ENCODE measurements around the gene TMLHE.
"Not testable (repeated sequence)": the region's sequence is repeated elsewhere in the genome, so short reads cannot be mapped to it uniquely, and the experiment has no call there.

TMLHE gene

DNA sequence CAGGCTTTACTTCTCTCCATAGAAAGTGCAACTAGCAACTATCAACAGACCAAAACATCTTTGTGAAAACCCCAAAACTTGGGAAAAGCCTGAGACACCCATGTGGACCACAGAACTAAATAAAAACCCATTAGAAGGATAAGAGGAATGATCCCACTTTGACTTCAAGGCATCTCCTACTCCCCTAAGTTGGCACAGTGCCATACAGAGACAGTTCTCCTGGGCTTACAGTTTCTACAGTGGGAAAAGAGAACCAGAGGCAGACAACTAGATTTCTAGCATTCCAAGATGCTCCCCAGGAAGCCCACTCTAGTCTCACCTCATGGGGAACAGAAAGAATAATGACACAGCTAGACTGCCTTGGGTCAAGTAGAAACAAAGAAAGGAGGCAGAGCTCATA lies 20.4 kb downstream of the TMLHE start:
- Mint-ChIP-seq H3K9me3 (peaks cover 12% of the 10 kb centered on the region), H3K27ac (no peak overlapping the region), H3K27me3 (no peaks in the 10 kb centered on the region), H3K36me3 (ENCODE audit: low read depth) (peaks cover 40% of the 10 kb centered on the region), H3K4me1 (ENCODE audit: low read depth) (no peaks in the 10 kb centered on the region), H3K4me3 (no peak overlapping the region)
- intact Hi-C loops (cut with micrococcal nuclease) = no loop called here

DNA sequence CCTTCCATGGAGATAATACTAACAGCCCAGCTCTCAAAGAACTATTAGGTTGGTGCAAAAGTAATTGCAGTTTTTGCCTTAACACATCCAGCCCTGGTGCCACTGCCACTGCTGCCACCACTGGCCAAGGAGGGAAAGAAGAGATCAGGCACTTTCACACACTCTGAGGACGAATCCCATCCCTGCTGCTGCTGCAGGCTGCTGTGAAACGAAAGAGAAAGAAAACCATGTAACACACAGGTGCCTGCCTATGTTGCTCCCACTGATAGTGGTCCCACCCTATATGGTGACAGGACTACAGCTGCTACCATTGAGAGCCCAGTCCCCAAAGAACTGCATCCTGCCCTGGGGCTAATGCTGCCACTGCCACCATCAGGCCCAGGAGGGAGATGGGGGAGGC lies 35.1 kb downstream of the TMLHE start:
- intact Hi-C loops (cut with micrococcal nuclease) = no loop called here
- Mint-ChIP-seq H3K36me3 (ENCODE audit: low read depth) (peaks cover 37% of the 10 kb centered on the region), H3K27me3 (no peaks in the 10 kb centered on the region), H3K27ac (no peak overlapping the region), H3K9me3 (no peaks in the 10 kb centered on the region), H3K4me3 (no peak overlapping the region), H3K4me1 (ENCODE audit: low read depth) (peaks cover 5% of the 10 kb centered on the region)

DNA sequence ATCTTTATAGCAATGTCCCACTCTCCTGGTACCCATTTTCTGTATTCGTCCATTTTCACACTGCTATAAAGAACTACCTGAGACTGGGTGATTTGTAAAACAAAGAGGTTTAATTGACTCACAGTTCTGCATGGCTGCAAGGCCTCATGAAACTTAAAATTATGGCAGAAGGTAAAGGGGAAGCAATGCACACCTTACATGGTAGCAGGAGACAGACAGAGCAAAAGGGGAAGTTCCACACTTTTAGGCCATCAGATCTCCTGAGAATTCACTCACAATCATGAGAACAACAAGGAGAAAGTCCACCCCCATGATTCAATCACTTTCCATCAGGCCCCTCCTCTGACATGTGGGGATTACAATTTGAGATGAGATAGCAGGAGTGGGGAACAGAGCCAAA lies 49.7 kb downstream of the TMLHE start:
- H3K4me1 Mint-ChIP-seq (ENCODE audit: low read depth) = no peaks in the 10 kb centered on the region
- no peaks in the 10 kb centered on the region for H3K27me3 Mint-ChIP-seq
- H3K9me3 Mint-ChIP-seq = peaks cover 3% of the 10 kb centered on the region
- H3K36me3 Mint-ChIP-seq (ENCODE audit: low read depth) = peaks cover 2% of the 10 kb centered on the region
- H3K4me3 Mint-ChIP-seq = no peak overlapping the region
- intact Hi-C loops (cut with micrococcal nuclease) = no loop called here
- H3K27ac Mint-ChIP-seq = no peak overlapping the region

DNA sequence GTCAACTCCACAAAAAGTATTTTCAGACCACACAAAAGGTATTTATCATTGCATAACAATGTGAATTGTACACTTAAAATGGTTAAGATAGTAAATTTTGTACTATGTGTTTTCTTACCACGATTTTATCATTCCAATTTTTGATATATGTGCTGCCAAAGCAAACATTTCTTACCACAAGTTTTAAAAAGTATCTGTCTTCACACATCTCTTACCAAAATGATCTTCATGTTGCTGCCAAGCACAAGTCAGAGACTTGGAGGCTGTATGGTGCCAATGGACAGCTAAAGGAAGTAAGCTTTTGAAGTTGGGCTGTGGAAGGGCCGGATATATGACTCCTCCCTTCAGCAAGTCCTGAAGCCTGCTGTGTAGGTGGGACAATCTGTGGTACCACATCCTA lies 67.9 kb downstream of the TMLHE start:
- Mint-ChIP-seq H3K27me3 (no peaks in the 10 kb centered on the region), H3K27ac (no peak overlapping the region), H3K4me1 (ENCODE audit: low read depth) (no peaks in the 10 kb centered on the region), H3K36me3 (ENCODE audit: low read depth) (peaks cover 59% of the 10 kb centered on the region), H3K4me3 (no peak overlapping the region), H3K9me3 (peaks cover 19% of the 10 kb centered on the region)
- intact Hi-C loops (cut with micrococcal nuclease) = no loop called here

DNA sequence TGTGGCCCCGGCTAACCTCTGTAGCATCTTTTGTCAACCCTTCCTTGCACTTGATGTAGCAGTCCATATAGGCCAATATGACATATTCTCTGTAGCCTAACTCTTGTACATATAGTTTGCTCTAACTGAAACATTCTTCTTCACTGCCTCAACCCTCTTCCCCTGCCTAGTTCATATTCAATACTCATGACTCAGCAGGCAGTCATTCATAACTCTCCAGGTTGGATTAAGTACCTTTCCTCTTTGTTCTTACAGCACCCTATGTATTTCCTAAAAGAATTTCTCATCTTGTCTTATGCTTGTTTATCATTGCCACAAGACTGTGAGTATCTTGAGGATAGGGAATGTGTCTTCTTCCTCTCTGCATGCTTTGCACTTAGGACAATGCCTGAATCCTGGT lies 76.9 kb downstream of the TMLHE start:
- H3K4me3 Mint-ChIP-seq = no peak overlapping the region
- peaks cover 85% of the 10 kb centered on the region for H3K36me3 Mint-ChIP-seq (ENCODE audit: low read depth)
- no peak overlapping the region for H3K27ac Mint-ChIP-seq

DNA sequence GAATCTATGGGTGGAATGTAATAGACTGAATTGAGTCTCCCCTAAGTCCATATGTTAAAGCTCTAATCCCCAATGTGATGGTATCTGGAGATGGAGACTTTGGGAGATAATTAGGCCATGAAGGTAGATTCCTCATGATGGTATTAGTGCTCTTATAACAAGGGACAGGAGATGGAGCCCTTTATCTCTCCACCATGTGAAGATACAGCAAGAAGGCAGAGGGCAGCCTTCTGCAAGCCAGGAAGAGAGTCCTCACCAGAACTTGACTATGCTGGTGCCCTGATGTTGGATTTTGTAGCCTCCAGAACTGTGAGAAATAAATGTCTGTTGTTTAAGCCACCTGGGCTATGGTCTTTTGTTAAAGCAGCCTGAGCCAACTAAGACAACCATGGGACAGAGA lies 78.0 kb downstream of the TMLHE start:
- Mint-ChIP-seq H3K27me3 (no peaks in the 10 kb centered on the region), H3K4me3 (no peak overlapping the region), H3K36me3 (ENCODE audit: low read depth) (peaks cover 90% of the 10 kb centered on the region), H3K9me3 (no peaks in the 10 kb centered on the region), H3K4me1 (ENCODE audit: low read depth) (peaks cover 23% of the 10 kb centered on the region), H3K27ac (no peak overlapping the region)
- intact Hi-C loops (cut with micrococcal nuclease) = no loop called here

More for the DNA sequence above, 76.9 kb downstream of the TMLHE start:
- no peaks in the 10 kb centered on the region for H3K27me3 Mint-ChIP-seq
- peaks cover 23% of the 10 kb centered on the region for H3K4me1 Mint-ChIP-seq (ENCODE audit: low read depth)
- intact Hi-C loops (cut with micrococcal nuclease) = no loop called here
- no peaks in the 10 kb centered on the region for H3K9me3 Mint-ChIP-seq

DNA sequence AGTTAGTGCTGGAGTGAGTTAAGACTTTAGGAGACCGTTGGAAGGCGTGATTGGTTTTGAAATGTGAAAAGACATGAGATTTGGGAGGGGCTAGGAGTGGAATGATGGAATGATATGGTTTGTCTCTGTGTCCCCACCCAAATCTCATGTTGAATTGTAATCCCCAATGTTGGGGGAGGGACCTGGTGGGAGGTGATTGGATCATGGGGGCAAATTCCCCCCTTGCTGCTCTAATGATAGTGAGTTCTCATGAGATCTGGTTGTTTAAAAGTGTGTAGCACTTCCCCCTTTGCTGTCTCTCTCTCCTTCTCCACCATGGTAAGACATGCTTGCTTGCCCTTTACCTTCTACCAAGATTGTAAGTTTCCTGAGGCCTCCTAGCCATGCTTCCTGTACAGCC lies 85.7 kb downstream of the TMLHE start:
- H3K9me3 Mint-ChIP-seq = peaks cover 38% of the 10 kb centered on the region
- intact Hi-C loops (cut with micrococcal nuclease); H3K4me3 Mint-ChIP-seq; H3K27ac Mint-ChIP-seq; H3K27me3 Mint-ChIP-seq; H3K4me1 Mint-ChIP-seq (ENCODE audit: low read depth): not testable (repeated sequence)
- H3K36me3 Mint-ChIP-seq (ENCODE audit: low read depth) = peaks cover 78% of the 10 kb centered on the region

DNA sequence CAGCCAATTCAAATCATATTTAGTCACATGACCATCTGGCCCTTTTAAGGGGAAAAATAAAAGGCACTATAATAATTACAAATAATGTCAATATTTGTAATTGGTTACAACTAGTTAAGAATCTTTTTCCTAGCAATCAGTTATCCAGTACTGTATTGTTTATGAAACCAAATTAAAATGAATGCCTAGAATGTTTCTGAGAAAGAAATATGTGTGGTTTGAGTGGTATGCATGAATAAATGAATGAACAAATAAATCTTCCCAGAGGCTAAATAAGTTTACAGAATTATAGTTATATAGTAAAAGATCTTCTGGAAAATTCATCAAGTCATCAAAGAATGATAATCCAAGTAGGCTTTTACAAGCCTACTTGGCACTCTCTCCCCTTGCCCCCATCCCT lies 98.5 kb downstream of the TMLHE start:
- H3K9me3 Mint-ChIP-seq = no peaks in the 10 kb centered on the region
- no peak overlapping the region for H3K4me3 Mint-ChIP-seq
- no peak overlapping the region for H3K27ac Mint-ChIP-seq
- H3K27me3 Mint-ChIP-seq = no peaks in the 10 kb centered on the region
- peaks cover 34% of the 10 kb centered on the region for H3K36me3 Mint-ChIP-seq (ENCODE audit: low read depth)
- intact Hi-C loops (cut with micrococcal nuclease) = no loop called here
- no peaks in the 10 kb centered on the region for H3K4me1 Mint-ChIP-seq (ENCODE audit: low read depth)

DNA sequence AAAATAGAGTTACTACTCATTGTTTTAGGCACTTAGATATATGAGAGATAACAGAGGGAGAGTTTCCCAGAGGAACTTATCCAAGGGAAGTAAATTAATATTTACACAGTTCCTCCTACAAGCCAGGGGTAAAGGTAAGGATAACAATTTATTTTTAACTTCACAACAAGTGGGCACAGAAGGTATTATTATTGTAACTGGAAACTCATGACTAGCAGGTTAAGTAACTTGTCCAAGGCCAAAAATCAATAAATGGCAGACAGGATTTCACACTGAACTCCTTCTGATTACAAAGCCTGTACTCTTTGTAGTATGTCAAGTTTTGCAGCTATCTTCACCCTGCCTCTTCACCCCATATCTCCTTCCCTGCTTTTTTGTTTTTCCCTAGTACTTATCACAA lies 107.5 kb downstream of the TMLHE start:
- Mint-ChIP-seq H3K4me3 (no peak overlapping the region), H3K36me3 (ENCODE audit: low read depth) (peaks cover 42% of the 10 kb centered on the region), H3K9me3 (no peaks in the 10 kb centered on the region), H3K4me1 (ENCODE audit: low read depth) (peaks cover 8% of the 10 kb centered on the region), H3K27ac (no peak overlapping the region), H3K27me3 (no peaks in the 10 kb centered on the region)
- intact Hi-C loops (cut with micrococcal nuclease) = no loop called here

DNA sequence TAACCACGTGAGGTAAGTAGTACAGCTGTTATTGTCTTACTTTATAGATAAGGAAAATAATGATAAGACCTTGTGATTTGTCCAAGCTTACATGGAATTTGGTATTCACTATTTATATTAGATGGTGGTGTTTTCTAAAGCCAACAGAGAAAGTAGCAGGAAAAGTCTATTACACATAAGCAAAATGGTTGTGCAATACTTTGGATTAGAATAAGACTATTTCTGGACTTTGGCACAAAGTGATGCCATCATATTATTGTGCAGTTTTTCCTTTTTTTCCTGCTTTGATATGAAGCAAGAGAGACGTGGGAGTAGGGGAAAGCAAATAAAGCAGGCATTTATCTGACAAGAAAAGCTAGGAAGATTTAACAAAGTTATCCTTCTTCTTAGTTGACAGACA lies 117.6 kb downstream of the TMLHE start:
- H3K36me3 Mint-ChIP-seq (ENCODE audit: low read depth); H3K4me3 Mint-ChIP-seq; H3K4me1 Mint-ChIP-seq (ENCODE audit: low read depth); intact Hi-C loops (cut with micrococcal nuclease); H3K9me3 Mint-ChIP-seq; H3K27me3 Mint-ChIP-seq; H3K27ac Mint-ChIP-seq: not testable (repeated sequence)

DNA sequence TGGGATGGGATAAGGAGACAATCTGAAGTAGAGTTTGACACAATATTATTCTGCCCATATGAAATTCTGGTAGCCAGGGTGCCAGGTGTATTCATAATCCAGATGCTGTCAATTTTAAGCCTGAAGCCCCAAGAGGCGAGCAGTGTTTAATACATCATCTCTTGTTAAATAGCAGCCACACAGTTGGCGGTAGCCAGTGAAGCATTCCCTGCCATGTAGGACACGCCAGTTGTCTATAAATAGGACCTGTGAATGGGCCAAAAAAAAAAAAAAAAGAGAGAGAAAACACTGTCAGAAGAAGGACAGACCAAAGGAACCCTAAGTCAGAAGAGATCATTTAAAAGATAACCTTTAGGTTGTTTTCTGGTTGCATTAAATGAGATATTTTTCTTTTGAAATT lies 121.3 kb downstream of the TMLHE start:
- H3K27ac Mint-ChIP-seq; H3K9me3 Mint-ChIP-seq; H3K27me3 Mint-ChIP-seq; H3K4me3 Mint-ChIP-seq; H3K4me1 Mint-ChIP-seq (ENCODE audit: low read depth); intact Hi-C loops (cut with micrococcal nuclease); H3K36me3 Mint-ChIP-seq (ENCODE audit: low read depth): not testable (repeated sequence)

DNA sequence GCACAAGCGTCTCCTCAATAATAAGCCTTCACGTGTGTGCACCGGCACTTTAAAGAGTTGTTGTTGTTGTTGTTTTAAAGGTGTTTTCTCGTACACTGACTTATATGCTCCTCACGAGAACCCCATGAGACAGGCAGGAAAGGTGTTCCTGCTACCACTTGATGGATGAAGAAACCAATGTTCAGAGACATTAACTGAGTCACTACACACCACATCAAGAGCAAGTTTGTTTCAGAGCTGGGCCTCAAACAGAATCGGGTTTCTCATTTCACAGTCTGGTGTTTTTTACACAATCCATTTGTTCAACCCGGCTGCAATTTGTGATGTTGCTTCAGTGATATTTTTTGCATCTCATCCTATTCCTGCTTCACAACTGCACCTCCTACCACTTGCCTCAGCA lies 135.6 kb downstream of the TMLHE start:
- H3K36me3 Mint-ChIP-seq (ENCODE audit: low read depth); H3K27ac Mint-ChIP-seq; H3K4me3 Mint-ChIP-seq; H3K9me3 Mint-ChIP-seq; intact Hi-C loops (cut with micrococcal nuclease); H3K27me3 Mint-ChIP-seq; H3K4me1 Mint-ChIP-seq (ENCODE audit: low read depth): not testable (repeated sequence)

DNA sequence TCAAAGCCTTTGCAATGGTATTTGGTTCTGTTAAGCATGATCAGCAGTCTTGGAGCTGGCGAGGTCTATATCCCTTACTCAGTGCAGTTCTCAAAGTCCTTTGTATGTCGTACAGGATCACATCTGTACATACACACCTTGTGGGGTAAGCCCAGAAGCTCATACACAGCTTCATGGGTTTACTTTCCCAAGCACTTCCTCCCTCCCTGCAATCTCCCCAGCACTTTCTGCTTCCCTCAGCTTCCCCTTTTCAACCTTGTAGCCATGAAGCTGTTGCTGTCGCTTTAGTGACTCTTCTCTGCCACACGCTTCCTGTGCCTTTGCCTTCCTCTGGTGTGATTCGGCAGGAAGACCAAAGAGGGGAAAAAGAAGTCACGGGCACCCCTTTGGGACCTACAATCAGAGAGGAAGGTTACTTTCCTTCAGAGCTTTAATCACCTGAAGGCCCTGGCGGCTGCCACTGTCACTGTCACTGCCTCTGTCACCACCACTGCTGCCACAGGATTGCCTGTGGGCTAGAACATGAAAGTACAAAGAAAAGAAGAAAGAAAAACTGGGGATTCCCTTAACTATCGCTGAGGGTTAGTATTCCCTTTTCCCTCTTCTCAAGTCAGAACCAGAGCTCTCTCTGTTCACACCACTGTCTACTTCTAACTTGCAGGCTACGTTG lies 146.3 kb downstream of the TMLHE start:
- intact Hi-C loops (cut with micrococcal nuclease); H3K9me3 Mint-ChIP-seq; H3K4me1 Mint-ChIP-seq (ENCODE audit: low read depth); H3K36me3 Mint-ChIP-seq (ENCODE audit: low read depth); H3K27ac Mint-ChIP-seq; H3K4me3 Mint-ChIP-seq; H3K27me3 Mint-ChIP-seq: not testable (repeated sequence)

DNA sequence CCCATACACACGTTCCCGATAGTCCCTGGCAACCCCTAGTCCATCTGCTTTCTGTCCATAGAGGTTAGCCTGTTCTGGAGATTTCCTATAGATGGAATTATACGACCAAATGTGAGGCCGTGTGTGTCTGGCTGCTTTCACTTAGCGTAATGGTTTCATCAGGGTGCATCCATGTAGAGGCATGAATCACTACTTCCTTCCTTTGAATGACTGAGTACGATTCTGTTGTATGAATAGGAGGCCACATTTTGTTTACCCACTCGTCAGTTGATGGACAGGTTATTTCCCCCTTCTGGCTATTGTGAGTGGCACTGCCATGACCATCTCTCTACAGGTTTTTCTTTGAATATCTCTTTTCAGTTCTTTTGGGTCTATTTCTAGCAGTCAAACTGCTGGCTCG lies 152.3 kb downstream of the TMLHE start:
- H3K4me1 Mint-ChIP-seq (ENCODE audit: low read depth); H3K4me3 Mint-ChIP-seq; H3K36me3 Mint-ChIP-seq (ENCODE audit: low read depth); H3K27me3 Mint-ChIP-seq; H3K27ac Mint-ChIP-seq; intact Hi-C loops (cut with micrococcal nuclease); H3K9me3 Mint-ChIP-seq: not testable (repeated sequence)

DNA sequence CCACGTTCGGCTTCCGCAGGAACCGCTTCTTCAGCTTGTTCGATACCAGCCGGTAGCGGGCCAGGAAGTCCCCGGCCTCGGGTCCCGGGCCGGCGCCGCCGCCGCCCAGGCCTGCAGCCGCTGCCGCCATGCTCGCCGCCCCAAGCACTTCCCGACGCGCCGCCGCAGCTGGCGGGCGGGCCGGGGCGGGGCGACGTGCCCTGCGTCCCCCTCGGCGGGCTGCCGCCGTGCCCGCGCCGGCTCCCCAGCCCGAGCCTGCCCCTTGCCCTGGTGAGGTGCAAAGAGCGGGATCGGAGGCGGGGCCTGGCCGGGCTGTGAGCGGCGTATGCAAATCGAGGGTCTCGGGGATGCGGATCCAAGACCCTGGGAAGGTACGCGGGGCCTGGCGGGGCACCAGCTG lies 154.3 kb downstream of the TMLHE start, which contains the start of gene F8A3:
Gene F8A3 (minus strand): TSS at position 150 of the 400 bp plus-strand sequence. CDS start 20 bp downstream, at position 130.
- H3K4me3 Mint-ChIP-seq; intact Hi-C loops (cut with micrococcal nuclease); H3K27me3 Mint-ChIP-seq; H3K27ac Mint-ChIP-seq; H3K9me3 Mint-ChIP-seq; H3K4me1 Mint-ChIP-seq (ENCODE audit: low read depth); H3K36me3 Mint-ChIP-seq (ENCODE audit: low read depth): not testable (repeated sequence)

All from dendritic cell treated with granulocyte-macrophage colony-stimulating factor and Interleukin-4, amounts not matched to agents 40 ng/mL and 50 ng/mL, for 4 days (primary cell).